Gastroesophageal sphincter (tissue), 3 donors: ENCODE results near the gene ZNF318.

Experiments used
- CTCF ChIP-seq, 4 experiments: fragments of 200-600 bp in 2 of 4; fragments of 450-650 bp in 2 of 4; sonication (generic) in 1 of 4; IDR thresholded peaks; one replicate each; pipeline ENCODE4 v1.5.1; 2017 to 2019; ENCODE audit warnings: antibody characterized with exemption in 4 of 4, mild to moderate bottlenecking in 2 of 4, moderate library complexity in 2 of 4
- POLR2A ChIP-seq, 2 donors: fragments of 450-650 bp; IDR thresholded peaks; one replicate each; pipeline ENCODE4 v1.6.1; 2017; ENCODE audit warnings: antibody characterized with exemption in 2 of 2, mild to moderate bottlenecking in 2 of 2, moderate library complexity in 1 of 2

GRCh38 chr6:43301081-43301870, 68.2 kb downstream of the ZNF318 start:
- no peak for TF ChIP-seq CTCF (IDR thresholded peaks at IDR 0.05)
- TF ChIP-seq POLR2A (IDR thresholded peaks at IDR 0.05), result no peak
